ENCODE results near the gene HEBP1. TPM values are rescaled to one million over a fixed set of nuclear protein-coding genes. Genes with fewer than 3 reads are reported as not detected.

Gene HEBP1
- total RNA-seq, 1 donor from 2014 or later = 47.6 TPM

GRCh38 chr12:12939888-12940287 is 60.2 kb downstream of the HEBP1 start:
- Histone ChIP-seq H3K9me3 (no peaks in the 10 kb centered on the region), H3K27ac (no peak overlapping the region), H3K36me3 (no peaks in the 10 kb centered on the region), H3K4me3 (no peak overlapping the region), H3K4me1 (no peaks in the 10 kb centered on the region), H3K27me3 (no peaks in the 10 kb centered on the region)
- intact Hi-C loops (cut with DNase I) = no loop called here
- DNase-seq (ENCODE audit: extremely low spot score in 2 of 2) = peak in 1 of 2 donors; percentile 6
- TF ChIP-seq CTCF (IDR thresholded peaks at IDR 0.05) (no peak), POLR2A (IDR thresholded peaks at IDR 0.05) (no peak), POLR2AphosphoS5 (IDR thresholded peaks at IDR 0.05; ENCODE audit: insufficient read depth in 1 of 2, low read depth in 1 of 2) (no peak)

GRCh38 chr12:12938541-12938940 is 61.5 kb downstream of the HEBP1 start:
- H3K27me3 ChIP-seq = no peaks in the 10 kb centered on the region
- peak in 1 of 2 donors; percentile 10 for DNase-seq (ENCODE audit: extremely low spot score in 2 of 2)
- no peak overlapping the region for H3K27ac ChIP-seq
- no peak for TF ChIP-seq CTCF (IDR thresholded peaks at IDR 0.05)
- no peaks in the 10 kb centered on the region for H3K9me3 ChIP-seq
- H3K4me3 ChIP-seq = no peak overlapping the region
- intact Hi-C loops (cut with DNase I) = no loop called here
- H3K4me1 ChIP-seq = no peaks in the 10 kb centered on the region
- no peaks in the 10 kb centered on the region for H3K36me3 ChIP-seq

DNA sequence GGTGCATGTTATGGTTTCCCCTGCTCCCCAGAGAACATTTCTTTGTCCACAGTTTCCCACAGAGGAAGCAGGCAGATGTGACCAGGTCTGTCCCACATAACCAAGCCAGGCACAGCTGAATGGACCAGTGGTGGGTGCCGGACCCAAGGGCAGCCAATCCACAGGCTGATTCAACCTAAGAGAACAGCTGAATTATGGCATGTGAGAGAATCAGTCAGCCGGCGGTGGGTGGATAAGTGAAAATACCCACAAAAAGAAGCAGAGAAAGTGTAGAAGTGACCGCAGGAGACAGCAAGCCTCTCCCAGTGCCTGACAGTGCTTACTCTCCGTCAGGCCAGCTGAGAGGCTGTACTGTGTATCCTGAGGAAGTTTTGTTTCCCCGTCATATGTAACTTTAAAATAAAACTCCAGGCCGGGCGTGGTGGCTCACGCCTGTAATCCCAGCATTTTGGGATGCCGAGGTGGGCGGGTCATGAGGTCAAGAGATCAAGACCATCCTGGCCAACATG is 63.0 kb downstream of the HEBP1 start:
- Histone ChIP-seq H3K4me3 (no peak overlapping the region), H3K27ac (no peak overlapping the region), H3K9me3 (no peaks in the 10 kb centered on the region), H3K36me3 (no peaks in the 10 kb centered on the region), H3K27me3 (no peaks in the 10 kb centered on the region), H3K4me1 (no peaks in the 10 kb centered on the region)
- TF ChIP-seq POLR2AphosphoS5 (IDR thresholded peaks at IDR 0.05; ENCODE audit: insufficient read depth in 1 of 2, low read depth in 1 of 2) = no peak
- no peak for TF ChIP-seq POLR2A (IDR thresholded peaks at IDR 0.05)
- TF ChIP-seq CTCF (IDR thresholded peaks at IDR 0.05) = no peak
- DNase-seq (ENCODE audit: extremely low spot score in 2 of 2) = peak in 1 of 2 donors; percentile 62
- intact Hi-C loops (cut with DNase I) = no loop called here

DNA sequence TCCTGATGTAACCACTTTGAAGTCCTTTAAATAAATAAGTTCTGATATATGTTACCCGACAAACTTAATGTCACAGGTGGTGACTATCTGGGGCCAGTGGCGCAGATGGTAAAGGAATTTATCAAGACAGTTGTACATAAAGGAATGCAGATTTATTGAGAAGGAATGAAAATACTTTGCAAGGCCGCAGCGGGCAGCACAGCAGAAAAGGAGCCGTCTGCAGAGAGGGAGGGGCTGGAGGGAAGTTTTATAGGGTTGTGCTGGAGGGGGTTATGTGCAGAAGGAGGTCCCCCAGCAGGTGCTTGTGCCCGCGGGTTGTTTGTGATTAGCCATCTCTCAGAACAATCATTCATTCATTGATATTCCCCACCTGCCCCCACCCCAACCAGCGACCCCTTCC is 65.5 kb downstream of the HEBP1 start:
- intact Hi-C loops (cut with DNase I) = no loop called here
- Histone ChIP-seq H3K36me3 (no peaks in the 10 kb centered on the region), H3K9me3 (no peaks in the 10 kb centered on the region), H3K27me3 (no peaks in the 10 kb centered on the region), H3K4me3 (no peak overlapping the region), H3K27ac (no peak overlapping the region), H3K4me1 (no peaks in the 10 kb centered on the region)
- peak in 1 of 2 donors; percentile 60 for DNase-seq (ENCODE audit: extremely low spot score in 2 of 2)
- TF ChIP-seq POLR2AphosphoS5 (IDR thresholded peaks at IDR 0.05; ENCODE audit: insufficient read depth in 1 of 2, low read depth in 1 of 2) (no peak), POLR2A (IDR thresholded peaks at IDR 0.05) (no peak)

GRCh38 chr12:12933742-12934141 is 66.3 kb downstream of the HEBP1 start:
- no peaks in the 10 kb centered on the region for H3K36me3 ChIP-seq
- intact Hi-C loops (cut with DNase I) = no loop called here
- peak in 1 of 2 donors; percentile 16 for DNase-seq (ENCODE audit: extremely low spot score in 2 of 2)
- no peak overlapping the region for H3K27ac ChIP-seq
- no peaks in the 10 kb centered on the region for H3K27me3 ChIP-seq
- H3K4me1 ChIP-seq = no peaks in the 10 kb centered on the region
- H3K9me3 ChIP-seq = no peaks in the 10 kb centered on the region
- H3K4me3 ChIP-seq = no peak overlapping the region
- no peak for TF ChIP-seq POLR2A (IDR thresholded peaks at IDR 0.05)
- TF ChIP-seq CTCF (IDR thresholded peaks at IDR 0.05) = no peak
- TF ChIP-seq POLR2AphosphoS5 (IDR thresholded peaks at IDR 0.05; ENCODE audit: insufficient read depth in 1 of 2, low read depth in 1 of 2) = no peak

Data from vagina (tissue), 2 donors.